ENCODE results near the gene C1orf159. TPM values are rescaled to one million over a fixed set of nuclear protein-coding genes. Genes with fewer than 3 reads are reported as not detected.
A peak's percentile ranks its signal among the peaks of the same experiment; 100 is the strongest.

C1orf159 gene
- total and polyA plus RNA-seq, 9 of the 15 experiments (the other 6 are each of a cell fraction or from before 2014, with no cell fraction given): 0.28 to 54.9 (median 10.6) TPM

DNA sequence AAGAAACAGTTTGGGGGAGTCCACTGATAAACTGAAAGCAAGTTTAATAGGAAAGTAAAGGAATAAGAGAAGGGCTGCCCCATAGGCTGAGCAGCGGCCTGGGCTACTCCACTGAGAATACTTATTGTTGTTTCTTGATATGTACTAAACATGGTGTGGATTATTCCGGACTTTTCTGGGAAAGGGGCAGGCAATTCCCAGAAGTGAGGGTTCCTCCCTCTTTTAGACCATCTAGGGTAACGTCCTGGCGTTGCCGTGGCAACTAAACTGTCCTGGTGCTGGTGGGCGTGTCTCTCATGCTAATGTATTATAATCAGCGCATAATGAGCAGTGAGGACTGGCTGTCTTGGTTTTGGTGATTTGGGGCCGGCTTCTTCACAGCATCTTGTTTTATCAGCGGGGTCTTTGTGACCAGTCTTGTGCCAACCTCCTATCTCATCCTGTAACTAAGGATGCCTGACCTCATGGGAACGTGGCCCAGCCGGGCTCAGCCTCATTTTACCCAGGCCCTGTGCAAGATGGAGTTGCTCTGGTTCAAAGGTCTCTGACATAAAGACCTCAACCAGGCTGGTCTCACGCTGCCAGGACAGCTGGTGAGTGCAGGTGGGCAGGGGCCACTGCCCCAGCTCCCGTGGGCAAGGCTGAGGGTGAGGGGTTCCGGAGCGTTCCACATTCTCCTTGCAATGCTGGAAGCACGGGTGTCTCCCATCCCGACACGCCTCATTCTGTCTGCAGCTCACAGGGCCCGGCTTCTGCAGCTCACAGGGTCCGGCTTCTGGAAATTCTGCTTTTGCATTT lies 19.6 kb upstream of the C1orf159 start (continued):
- TF ChIP-seq, protein P1, sequence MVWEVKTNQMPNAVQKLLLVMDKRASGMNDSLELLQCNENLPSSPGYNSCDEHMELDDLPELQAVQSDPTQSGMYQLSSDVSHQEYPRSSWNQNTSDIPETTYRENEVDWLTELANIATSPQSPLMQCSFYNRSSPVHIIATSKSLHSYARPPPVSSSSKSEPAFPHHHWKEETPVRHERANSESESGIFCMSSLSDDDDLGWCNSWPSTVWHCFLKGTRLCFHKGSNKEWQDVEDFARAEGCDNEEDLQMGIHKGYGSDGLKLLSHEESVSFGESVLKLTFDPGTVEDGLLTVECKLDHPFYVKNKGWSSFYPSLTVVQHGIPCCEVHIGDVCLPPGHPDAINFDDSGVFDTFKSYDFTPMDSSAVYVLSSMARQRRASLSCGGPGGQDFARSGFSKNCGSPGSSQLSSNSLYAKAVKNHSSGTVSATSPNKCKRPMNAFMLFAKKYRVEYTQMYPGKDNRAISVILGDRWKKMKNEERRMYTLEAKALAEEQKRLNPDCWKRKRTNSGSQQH (CRISPR knock-in tag; IDR thresholded peaks at IDR 0.05): no peak
- TF ChIP-seq MECOM (CRISPR knock-in tag; IDR thresholded peaks at IDR 0.05): 0 out of 2 replicates have a peak, but pooled peaks have one; percentile 12
- no peak for TF ChIP-seq E2F3 (CRISPR knock-in tag; IDR thresholded peaks at IDR 0.05)
- TF ChIP-seq, protein P2, sequence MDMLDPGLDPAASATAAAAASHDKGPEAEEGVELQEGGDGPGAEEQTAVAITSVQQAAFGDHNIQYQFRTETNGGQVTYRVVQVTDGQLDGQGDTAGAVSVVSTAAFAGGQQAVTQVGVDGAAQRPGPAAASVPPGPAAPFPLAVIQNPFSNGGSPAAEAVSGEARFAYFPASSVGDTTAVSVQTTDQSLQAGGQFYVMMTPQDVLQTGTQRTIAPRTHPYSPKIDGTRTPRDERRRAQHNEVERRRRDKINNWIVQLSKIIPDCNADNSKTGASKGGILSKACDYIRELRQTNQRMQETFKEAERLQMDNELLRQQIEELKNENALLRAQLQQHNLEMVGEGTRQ (CRISPR knock-in tag; IDR thresholded peaks at IDR 0.05): no peak
- no peak for TF ChIP-seq CHD2 (IDR thresholded peaks at IDR 0.05; ENCODE audit: low read depth, low read length)
- TF ChIP-seq SETDB1 (IDR thresholded peaks at IDR 0.05; ENCODE audit: low read length): no peak
- TF ChIP-seq ZFP30 (CRISPR knock-in tag; IDR thresholded peaks at IDR 0.05; ENCODE audit: borderline replicate concordance): no peak
- no peak for TF ChIP-seq TARDBP (IDR thresholded peaks at IDR 0.05)
- no peak for TF ChIP-seq YY1 (IDR thresholded peaks at IDR 0.05; ENCODE audit: borderline replicate concordance in 1 of 3, control insufficient read depth in 1 of 3, extremely low read depth in 1 of 3, insufficient read depth in 3 of 3, insufficient read length in 1 of 3, insufficient replicate concordance in 2 of 3, low read depth in 1 of 3, low read length in 2 of 3)
- TF ChIP-seq, protein P3, sequence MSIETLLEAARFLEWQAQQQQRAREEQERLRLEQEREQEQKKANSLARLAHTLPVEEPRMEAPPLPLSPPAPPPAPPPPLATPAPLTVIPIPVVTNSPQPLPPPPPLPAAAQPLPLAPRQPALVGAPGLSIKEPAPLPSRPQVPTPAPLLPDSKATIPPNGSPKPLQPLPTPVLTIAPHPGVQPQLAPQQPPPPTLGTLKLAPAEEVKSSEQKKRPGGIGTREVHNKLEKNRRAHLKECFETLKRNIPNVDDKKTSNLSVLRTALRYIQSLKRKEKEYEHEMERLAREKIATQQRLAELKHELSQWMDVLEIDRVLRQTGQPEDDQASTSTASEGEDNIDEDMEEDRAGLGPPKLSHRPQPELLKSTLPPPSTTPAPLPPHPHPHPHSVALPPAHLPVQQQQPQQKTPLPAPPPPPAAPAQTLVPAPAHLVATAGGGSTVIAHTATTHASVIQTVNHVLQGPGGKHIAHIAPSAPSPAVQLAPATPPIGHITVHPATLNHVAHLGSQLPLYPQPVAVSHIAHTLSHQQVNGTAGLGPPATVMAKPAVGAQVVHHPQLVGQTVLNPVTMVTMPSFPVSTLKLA (conservative IDR thresholded peaks at IDR 0.05): no peak
- TF ChIP-seq, protein P4, sequence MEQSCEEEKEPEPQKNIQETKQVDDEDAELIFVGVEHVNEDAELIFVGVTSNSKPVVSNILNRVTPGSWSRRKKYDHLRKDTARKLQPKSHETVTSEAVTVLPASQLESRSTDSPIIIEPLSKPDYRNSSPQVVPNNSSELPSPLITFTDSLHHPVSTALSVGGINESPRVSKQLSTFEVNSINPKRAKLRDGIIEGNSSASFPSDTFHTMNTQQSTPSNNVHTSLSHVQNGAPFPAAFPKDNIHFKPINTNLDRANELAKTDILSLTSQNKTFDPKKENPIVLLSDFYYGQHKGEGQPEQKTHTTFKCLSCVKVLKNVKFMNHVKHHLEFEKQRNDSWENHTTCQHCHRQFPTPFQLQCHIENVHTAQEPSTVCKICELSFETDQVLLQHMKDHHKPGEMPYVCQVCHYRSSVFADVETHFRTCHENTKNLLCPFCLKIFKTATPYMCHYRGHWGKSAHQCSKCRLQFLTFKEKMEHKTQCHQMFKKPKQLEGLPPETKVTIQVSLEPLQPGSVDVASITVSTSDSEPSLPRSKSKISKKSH (CRISPR knock-in tag; IDR thresholded peaks at IDR 0.05): no peak
- TF ChIP-seq, protein P5, sequence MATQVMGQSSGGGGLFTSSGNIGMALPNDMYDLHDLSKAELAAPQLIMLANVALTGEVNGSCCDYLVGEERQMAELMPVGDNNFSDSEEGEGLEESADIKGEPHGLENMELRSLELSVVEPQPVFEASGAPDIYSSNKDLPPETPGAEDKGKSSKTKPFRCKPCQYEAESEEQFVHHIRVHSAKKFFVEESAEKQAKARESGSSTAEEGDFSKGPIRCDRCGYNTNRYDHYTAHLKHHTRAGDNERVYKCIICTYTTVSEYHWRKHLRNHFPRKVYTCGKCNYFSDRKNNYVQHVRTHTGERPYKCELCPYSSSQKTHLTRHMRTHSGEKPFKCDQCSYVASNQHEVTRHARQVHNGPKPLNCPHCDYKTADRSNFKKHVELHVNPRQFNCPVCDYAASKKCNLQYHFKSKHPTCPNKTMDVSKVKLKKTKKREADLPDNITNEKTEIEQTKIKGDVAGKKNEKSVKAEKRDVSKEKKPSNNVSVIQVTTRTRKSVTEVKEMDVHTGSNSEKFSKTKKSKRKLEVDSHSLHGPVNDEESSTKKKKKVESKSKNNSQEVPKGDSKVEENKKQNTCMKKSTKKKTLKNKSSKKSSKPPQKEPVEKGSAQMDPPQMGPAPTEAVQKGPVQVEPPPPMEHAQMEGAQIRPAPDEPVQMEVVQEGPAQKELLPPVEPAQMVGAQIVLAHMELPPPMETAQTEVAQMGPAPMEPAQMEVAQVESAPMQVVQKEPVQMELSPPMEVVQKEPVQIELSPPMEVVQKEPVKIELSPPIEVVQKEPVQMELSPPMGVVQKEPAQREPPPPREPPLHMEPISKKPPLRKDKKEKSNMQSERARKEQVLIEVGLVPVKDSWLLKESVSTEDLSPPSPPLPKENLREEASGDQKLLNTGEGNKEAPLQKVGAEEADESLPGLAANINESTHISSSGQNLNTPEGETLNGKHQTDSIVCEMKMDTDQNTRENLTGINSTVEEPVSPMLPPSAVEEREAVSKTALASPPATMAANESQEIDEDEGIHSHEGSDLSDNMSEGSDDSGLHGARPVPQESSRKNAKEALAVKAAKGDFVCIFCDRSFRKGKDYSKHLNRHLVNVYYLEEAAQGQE (IDR thresholded peaks at IDR 0.05; ENCODE audit: borderline replicate concordance): peak; percentile 95
- TF ChIP-seq, protein P5 (CRISPR knock-in tag; IDR thresholded peaks at IDR 0.05; ENCODE audit: low read depth): no peak
